Vagina (tissue), 2 donors: ENCODE results near the gene ZNF683. TPM values are rescaled to one million over a fixed set of nuclear protein-coding genes. Genes with fewer than 3 reads are reported as not detected.
"Not testable (repeated sequence)": the region's sequence is repeated elsewhere in the genome, so short reads cannot be mapped to it uniquely, and the experiment has no call there.

Source experiments
- DNase-seq, 2 donors: peaks; one replicate each; pipeline ENCODE4 v3.0.0-alpha.2; 2017; ENCODE audit errors: extremely low spot score in 2 of 2
- H3K27ac ChIP-seq: fragments of 200-600 bp; sonication (generic); one replicate; pipeline ENCODE4 v1.5.1; 2019
- H3K27me3 ChIP-seq: fragments of 200-600 bp; sonication (generic); one replicate; pipeline ENCODE4 v1.5.1; 2019
- H3K36me3 ChIP-seq, 2 donors: fragments of 200-600 bp; sonication (generic); one replicate each; pipeline ENCODE4 v1.5.1; 2017 to 2019
- H3K4me1 ChIP-seq: fragments of 200-600 bp; sonication (generic); one replicate; pipeline ENCODE4 v1.5.1; 2019
- H3K4me3 ChIP-seq, 2 donors: fragments of 200-600 bp; sonication (generic); 1 replicate in 1 of 2; 2 replicates in 1 of 2; pipeline ENCODE4 v1.5.1; 2016 to 2019
- H3K9me3 ChIP-seq: fragments of 200-600 bp; sonication (generic); one replicate; pipeline ENCODE4 v1.5.1; 2019
- CTCF ChIP-seq, 3 experiments: fragments of 450-650 bp in 2 of 3; fragments of 200-600 bp in 1 of 3; sonication (generic) in 1 of 3; IDR thresholded peaks; one replicate each; pipeline ENCODE4 v1.5.1; 2017 to 2019; ENCODE audit warnings: antibody characterized with exemption in 3 of 3, mild to moderate bottlenecking in 2 of 3, moderate library complexity in 2 of 3
- POLR2A ChIP-seq, 2 donors: fragments of 450-650 bp; IDR thresholded peaks; one replicate each; pipeline ENCODE4 v1.6.1; 2017; ENCODE audit warnings: antibody characterized with exemption in 2 of 2, mild to moderate bottlenecking in 2 of 2, moderate library complexity in 2 of 2
- POLR2AphosphoS5 ChIP-seq, 2 donors: sonication (generic); formaldehyde crosslinking; IDR thresholded peaks; one replicate each; pipeline ENCODE4 v1.9.0; 2017; ENCODE audit warnings: antibody characterized with exemption in 2 of 2, mild to moderate bottlenecking in 2 of 2, low read depth in 1 of 2; ENCODE audit not compliant: insufficient read depth in 1 of 2
- intact Hi-C: fragments of 100-400 bp; cut with DNase I; formaldehyde crosslinking; loops from one replicate; pipeline ENCODE4 v1.15.1; 2023
- total RNA-seq: library from RNA; depleted of rRNA; stranded (reverse); fragments of >200 nt; gene quantifications from one replicate; pipeline ENCODE4 v1.2.3, GENCODE V29; 2016

The ZNF683 gene
- total RNA-seq, 1 donor from 2014 or later, result not detected

GRCh38 chr1:26337206-26337535 is 35.4 kb downstream of the ZNF683 start:
- DNase-seq, result no peak
- H3K9me3 ChIP-seq, result no peaks in the 10 kb centered on the region
- no peaks in the 10 kb centered on the region for H3K36me3 ChIP-seq
- H3K4me3 ChIP-seq, result no peak overlapping the region
- TF ChIP-seq POLR2AphosphoS5 (IDR thresholded peaks at IDR 0.05; ENCODE audit: insufficient read depth in 1 of 2, low read depth in 1 of 2) (no peak), CTCF (IDR thresholded peaks at IDR 0.05) (no peak), POLR2A (IDR thresholded peaks at IDR 0.05) (no peak)
- intact Hi-C loops, result no loop called here
- H3K27me3 ChIP-seq, result peaks cover 4% of the 10 kb centered on the region
- H3K27ac ChIP-seq, result no peak overlapping the region
- peaks cover 20% of the 10 kb centered on the region for H3K4me1 ChIP-seq

GRCh38 chr1:26336477-26337205 is 35.9 kb downstream of the ZNF683 start:
- Histone ChIP-seq H3K4me3 (peak overlapping the region; percentile 41 to 48), H3K36me3 (no peaks in the 10 kb centered on the region)

GRCh38 chr1:26335774-26336476 is 36.6 kb downstream of the ZNF683 start:
- H3K36me3 ChIP-seq, result no peaks in the 10 kb centered on the region
- H3K4me1 ChIP-seq, result peaks cover 20% of the 10 kb centered on the region
- intact Hi-C loops, result no loop called here
- H3K4me3 ChIP-seq, result peak overlapping the region; percentile 41 to 48
- TF ChIP-seq CTCF (IDR thresholded peaks at IDR 0.05), result no peak
- TF ChIP-seq POLR2AphosphoS5 (IDR thresholded peaks at IDR 0.05; ENCODE audit: insufficient read depth in 1 of 2, low read depth in 1 of 2), result no peak
- TF ChIP-seq POLR2A (IDR thresholded peaks at IDR 0.05), result no peak
- H3K9me3 ChIP-seq, result no peaks in the 10 kb centered on the region
- H3K27me3 ChIP-seq, result peaks cover 4% of the 10 kb centered on the region
- DNase-seq, result no peak
- no peak overlapping the region for H3K27ac ChIP-seq

More at GRCh38 chr1:26336477-26337205, 35.9 kb downstream of the ZNF683 start:
- no peak for DNase-seq
- no peaks in the 10 kb centered on the region for H3K9me3 ChIP-seq
- peak in 1 of 2 donors; percentile 45 for TF ChIP-seq POLR2AphosphoS5 (IDR thresholded peaks at IDR 0.05; ENCODE audit: insufficient read depth in 1 of 2, low read depth in 1 of 2)
- TF ChIP-seq POLR2A (IDR thresholded peaks at IDR 0.05), result no peak
- TF ChIP-seq CTCF (IDR thresholded peaks at IDR 0.05), result no peak
- H3K27ac ChIP-seq, result no peak overlapping the region
- peaks cover 4% of the 10 kb centered on the region for H3K27me3 ChIP-seq
- H3K4me1 ChIP-seq, result peaks cover 20% of the 10 kb centered on the region
- intact Hi-C loops, result no loop called here

- DNase-seq, H3K4me3 ChIP-seq, H3K27ac ChIP-seq, H3K9me3 ChIP-seq, H3K27me3 ChIP-seq, intact Hi-C loops, H3K36me3 ChIP-seq: not testable (repeated sequence)
- peaks cover 20% of the 10 kb centered on the region for H3K4me1 ChIP-seq
Observed at GRCh38 chr1:26333312-26333711, 39.2 kb downstream of the ZNF683 start.

- intact Hi-C loops, result no loop called here
- H3K36me3 ChIP-seq, result no peaks in the 10 kb centered on the region
- peaks cover 4% of the 10 kb centered on the region for H3K27me3 ChIP-seq
- H3K27ac ChIP-seq, result no peak overlapping the region
- H3K4me3 ChIP-seq, result no peak overlapping the region
- no peak for TF ChIP-seq CTCF (IDR thresholded peaks at IDR 0.05)
- TF ChIP-seq POLR2A (IDR thresholded peaks at IDR 0.05), result no peak
- no peak for TF ChIP-seq POLR2AphosphoS5 (IDR thresholded peaks at IDR 0.05; ENCODE audit: insufficient read depth in 1 of 2, low read depth in 1 of 2)
- no peaks in the 10 kb centered on the region for H3K9me3 ChIP-seq
- no peak for DNase-seq
- H3K4me1 ChIP-seq, result peaks cover 1% of the 10 kb centered on the region
Observed at GRCh38 chr1:26330276-26330675, 42.3 kb downstream of the ZNF683 start.

- H3K36me3 ChIP-seq, H3K9me3 ChIP-seq, DNase-seq, H3K27ac ChIP-seq, H3K4me3 ChIP-seq, intact Hi-C loops, H3K27me3 ChIP-seq, H3K4me1 ChIP-seq: not testable (repeated sequence)
Observed at GRCh38 chr1:26329380-26329779, 43.2 kb downstream of the ZNF683 start.
